GM06990 (cell line): ENCODE measurements around the gene INPP5E.
A peak's percentile ranks its signal among the peaks of the same experiment; 100 is the strongest.
"Not testable (repeated sequence)": the region's sequence is repeated elsewhere in the genome, so short reads cannot be mapped to it uniquely, and the experiment has no call there.

Source experiments
- DNase-seq: peaks from one replicate; pipeline ENCODE4 v3.0.0-alpha.2; 2011; ENCODE audit not compliant: insufficient read length; ENCODE audit errors: extremely low read depth
- H3K27me3 ChIP-seq: replicated peaks from 2 replicates; pipeline ENCODE4 v1.6.0; 2011; ENCODE audit warnings: low read length; ENCODE audit not compliant: control insufficient read depth, insufficient read depth
- H3K36me3 ChIP-seq: 2 replicates; pipeline ENCODE4 v1.5.1; 2011; ENCODE audit warnings: low read length; ENCODE audit not compliant: control insufficient read depth, insufficient read depth
- H3K4me3 ChIP-seq: replicated peaks from 2 replicates; pipeline ENCODE4 v1.5.1; 2011; ENCODE audit warnings: low read depth, mild to moderate bottlenecking, control low read depth, low read length
- CTCF ChIP-seq: IDR thresholded peaks from 2 replicates; pipeline ENCODE4 v1.5.1; 2011; ENCODE audit warnings: low read length, control low read depth, mild to moderate bottlenecking, inconsistent platforms; ENCODE audit not compliant: insufficient read depth, poor library complexity, severe bottlenecking

Gene INPP5E

DNA sequence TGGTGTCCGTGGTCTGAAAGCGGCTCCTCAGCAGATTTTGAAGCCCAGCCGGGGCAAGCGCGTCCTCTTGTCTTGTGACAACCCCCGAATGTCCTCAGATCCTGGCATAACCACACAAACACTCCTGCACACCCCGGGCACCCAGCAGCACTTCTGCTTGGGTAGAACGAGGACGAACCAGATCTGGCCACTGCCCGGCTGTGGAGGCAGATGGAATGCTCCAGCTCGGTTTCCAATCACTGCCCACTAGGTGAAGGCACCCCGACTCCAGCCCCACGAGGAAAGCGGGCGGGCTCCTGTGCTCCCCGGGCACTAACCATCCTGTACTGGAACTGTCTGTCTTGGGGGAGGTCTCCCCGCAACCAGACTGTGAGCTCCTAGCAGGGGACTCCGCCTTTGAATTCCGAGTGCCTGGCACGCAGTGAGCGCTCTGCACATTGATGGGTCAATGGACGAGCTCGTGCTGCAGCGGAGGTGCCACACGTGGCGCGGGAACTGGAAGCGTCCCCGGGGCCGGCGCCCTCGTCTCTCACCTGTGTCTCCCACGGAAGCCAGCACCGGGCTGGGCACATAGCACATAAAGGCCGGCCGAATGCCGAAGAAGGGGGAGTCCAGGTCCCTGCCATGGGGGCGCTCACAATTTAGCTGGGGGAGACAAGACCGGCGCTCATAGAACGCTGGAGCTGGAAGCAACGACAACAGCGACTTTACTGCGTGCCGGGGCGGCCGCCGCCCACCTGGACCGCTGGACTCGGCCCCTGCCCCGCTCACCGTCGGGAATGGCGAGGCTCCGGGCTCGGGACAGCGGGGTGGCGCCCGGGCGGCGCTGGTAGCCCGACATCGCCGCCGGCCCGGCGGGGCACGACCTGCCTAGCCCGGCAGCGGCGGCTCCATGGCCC, 29.8 kb downstream of the INPP5E start:
- DNase-seq: peak; percentile 60
- peak overlapping the region; percentile 90 for H3K4me3 ChIP-seq
- H3K36me3 ChIP-seq: peaks cover 30% of the 10 kb centered on the region
- TF ChIP-seq CTCF: no peak
- no peaks in the 10 kb centered on the region for H3K27me3 ChIP-seq

DNA sequence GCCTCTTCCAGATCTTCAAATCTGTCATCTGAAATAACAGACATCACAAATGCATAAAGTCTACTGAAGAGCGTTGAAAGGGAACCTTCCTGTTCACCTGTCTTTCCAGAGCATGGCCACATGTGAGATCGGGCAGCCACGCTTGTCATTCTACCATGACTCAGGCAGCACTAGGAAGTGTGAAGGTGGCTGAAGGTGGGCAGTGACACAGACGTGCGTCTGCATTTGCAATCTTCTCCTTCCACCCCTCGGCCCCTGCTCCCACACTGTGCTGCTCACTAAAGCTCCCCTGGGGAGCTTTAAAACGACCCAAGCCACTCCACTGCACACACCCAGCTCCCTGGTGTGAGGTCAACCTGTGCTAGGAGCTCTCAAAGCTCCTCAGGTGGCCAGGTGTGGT, 31.7 kb downstream of the INPP5E start:
- Histone ChIP-seq H3K36me3 (peaks cover 18% of the 10 kb centered on the region), H3K27me3 (no peaks in the 10 kb centered on the region)
- TF ChIP-seq CTCF: no peak

DNA sequence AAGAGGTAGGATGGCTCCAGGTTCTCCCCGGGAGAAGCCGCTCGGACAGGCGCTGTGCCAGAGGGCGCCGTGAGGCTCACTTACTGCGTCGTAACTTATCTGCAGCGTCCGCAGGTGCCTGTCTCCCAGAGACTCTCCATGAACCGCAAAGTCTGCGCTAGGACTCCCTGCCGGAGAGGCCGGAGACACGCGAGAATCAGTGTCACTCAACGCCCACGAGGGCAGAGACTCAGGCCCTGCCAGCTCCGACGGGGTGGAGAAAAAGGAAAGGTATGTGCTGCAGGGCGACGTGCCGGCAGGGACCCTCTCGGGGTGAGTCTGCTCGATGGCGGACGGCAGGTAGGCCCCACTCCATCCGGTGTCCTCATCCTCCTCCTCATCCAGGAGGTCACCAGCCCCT, 32.6 kb downstream of the INPP5E start:
- H3K36me3 ChIP-seq: peaks cover 16% of the 10 kb centered on the region
- not testable (repeated sequence) for DNase-seq, H3K27me3 ChIP-seq, H3K4me3 ChIP-seq

More for the DNA sequence above, 31.7 kb downstream of the INPP5E start:
- no peak overlapping the region for H3K4me3 ChIP-seq
- no peak for DNase-seq

GRCh38 chr9:136405904-136406303, 33.7 kb downstream of the INPP5E start:
- not testable (repeated sequence) for H3K4me3 ChIP-seq, H3K27me3 ChIP-seq, DNase-seq
- H3K36me3 ChIP-seq: peaks cover 18% of the 10 kb centered on the region

- no peak for DNase-seq
- Histone ChIP-seq H3K27me3 (no peaks in the 10 kb centered on the region), H3K4me3 (no peak overlapping the region), H3K36me3 (peaks cover 18% of the 10 kb centered on the region)
- TF ChIP-seq CTCF: no peak
These were observed 34.2 kb downstream of the INPP5E start for GRCh38 chr9:136405481-136405880.

- H3K4me3 ChIP-seq: no peak overlapping the region
- H3K36me3 ChIP-seq: peaks cover 18% of the 10 kb centered on the region
- no peak for TF ChIP-seq CTCF
- no peaks in the 10 kb centered on the region for H3K27me3 ChIP-seq
- DNase-seq: no peak
These were observed 34.9 kb downstream of the INPP5E start for GRCh38 chr9:136404801-136405136.
